H9 (cell line): ENCODE data around the gene FAM209A. TPM values are rescaled to one million over a fixed set of nuclear protein-coding genes. Genes with fewer than 3 reads are reported as not detected.
"Not testable (repeated sequence)": the region's sequence is repeated elsewhere in the genome, so short reads cannot be mapped to it uniquely, and the experiment has no call there.

Experiments used
- DNase-seq: peaks from one replicate; pipeline ENCODE4 v3.0.0-alpha.2; 2017
- H2AFZ ChIP-seq: one replicate; pipeline ENCODE4 v1.6.1; 2013; ENCODE audit warnings: mild to moderate bottlenecking, low read length, control low read depth, moderate library complexity
- H2AK5ac ChIP-seq: 2 replicates; pipeline ENCODE4 v1.6.1; 2013; ENCODE audit warnings: low read length, control low read depth, mixed read lengths; ENCODE audit not compliant: insufficient read length
- H2BK120ac ChIP-seq: one replicate; pipeline ENCODE4 v1.6.1; 2013; ENCODE audit warnings: low read depth, mild to moderate bottlenecking, low read length, control low read depth, inconsistent platforms; ENCODE audit not compliant: poor library complexity, severe bottlenecking
- H2BK12ac ChIP-seq: 2 replicates; pipeline ENCODE4 v1.6.1; 2013; ENCODE audit warnings: low read length, control low read depth, mixed read lengths, low read depth; ENCODE audit not compliant: insufficient read length
- H2BK15ac ChIP-seq: 2 replicates; pipeline ENCODE4 v1.6.1; 2013; ENCODE audit warnings: low read depth, low read length, control low read depth
- H2BK20ac ChIP-seq: one replicate; pipeline ENCODE4 v1.6.1; 2013; ENCODE audit warnings: low read depth, mild to moderate bottlenecking, low read length, control low read depth, inconsistent platforms; ENCODE audit not compliant: poor library complexity, severe bottlenecking
- H2BK5ac ChIP-seq: 2 replicates; pipeline ENCODE4 v1.6.1; 2013; ENCODE audit warnings: low read length, control low read depth, mixed read lengths; ENCODE audit not compliant: insufficient read length
- H3K14ac ChIP-seq: 2 replicates; pipeline ENCODE4 v1.6.1; 2013; ENCODE audit warnings: low read length, control low read depth; ENCODE audit not compliant: insufficient read depth
- H3K18ac ChIP-seq: 2 replicates; pipeline ENCODE4 v1.6.1; 2013; ENCODE audit warnings: low read depth, mild to moderate bottlenecking, mixed read lengths, low read length, control low read depth; ENCODE audit not compliant: insufficient read length
- H3K23ac ChIP-seq: 2 replicates; pipeline ENCODE4 v1.6.1; 2013; ENCODE audit warnings: low read length, control low read depth, mixed read lengths, low read depth; ENCODE audit not compliant: insufficient read length
- H3K23me2 ChIP-seq: 2 replicates; pipeline ENCODE4 v1.6.1; 2013; ENCODE audit warnings: low read depth, mild to moderate bottlenecking, mixed read lengths, low read length, control low read depth; ENCODE audit not compliant: insufficient read length, poor library complexity, severe bottlenecking
- H3K27ac ChIP-seq: 2 replicates; pipeline ENCODE4 v1.5.1; 2013; ENCODE audit warnings: low read length, control low read depth, mixed read lengths, low read depth; ENCODE audit not compliant: insufficient read length
- H3K27me3 ChIP-seq: 2 replicates; pipeline ENCODE4 v1.6.1; 2013; ENCODE audit warnings: low read length, control low read depth, inconsistent platforms; ENCODE audit not compliant: insufficient read depth
- H3K4ac ChIP-seq: 2 replicates; pipeline ENCODE4 v1.6.1; 2013; ENCODE audit warnings: low read depth, mild to moderate bottlenecking, control low read depth, inconsistent platforms, low read length, moderate library complexity
- H3K4me1 ChIP-seq: 2 replicates; pipeline ENCODE4 v1.6.1; 2013; ENCODE audit warnings: low read length, control low read depth, inconsistent platforms; ENCODE audit not compliant: insufficient read depth
- H3K4me2 ChIP-seq: 2 replicates; pipeline ENCODE4 v1.6.1; 2013; ENCODE audit warnings: low read length, control low read depth, mixed read lengths; ENCODE audit not compliant: insufficient read length, insufficient read depth
- H3K56ac ChIP-seq: 2 replicates; pipeline ENCODE4 v1.6.1; 2013; ENCODE audit warnings: low read depth, mild to moderate bottlenecking, mixed read lengths, low read length, control low read depth; ENCODE audit not compliant: insufficient read length
- H3K79me1 ChIP-seq: 2 replicates; pipeline ENCODE4 v1.6.1; 2013; ENCODE audit warnings: low read depth, mild to moderate bottlenecking, moderate library complexity, low read length, control low read depth, inconsistent platforms; ENCODE audit not compliant: insufficient read depth, poor library complexity, severe bottlenecking
- H3K79me2 ChIP-seq: 2 replicates; pipeline ENCODE4 v1.6.1; 2013; ENCODE audit warnings: low read length, control low read depth, inconsistent platforms; ENCODE audit not compliant: insufficient read depth
- H3K9ac ChIP-seq: 2 replicates; pipeline ENCODE4 v1.6.1; 2013; ENCODE audit warnings: low read length, control low read depth, mixed read lengths; ENCODE audit not compliant: insufficient read length; ENCODE audit errors: extremely low read depth
- H3K9me3 ChIP-seq: one replicate; pipeline ENCODE4 v1.6.1; 2013; ENCODE audit warnings: low read depth, low read length, inconsistent platforms; ENCODE audit not compliant: control insufficient read depth
- H3T11ph ChIP-seq: one replicate; pipeline ENCODE4 v1.6.1; 2013; ENCODE audit warnings: mild to moderate bottlenecking, low read length, control low read depth, inconsistent platforms
- H4K20me1 ChIP-seq: one replicate; pipeline ENCODE4 v1.6.1; 2013; ENCODE audit not compliant: control insufficient read depth, insufficient read length, insufficient read depth
- H4K5ac ChIP-seq: 2 replicates; pipeline ENCODE4 v1.6.1; 2013; ENCODE audit warnings: low read depth, mild to moderate bottlenecking, mixed read lengths, low read length, control low read depth; ENCODE audit not compliant: insufficient read length
- H4K8ac ChIP-seq: replicated peaks from 2 replicates; pipeline ENCODE4 v1.6.1; 2013; ENCODE audit warnings: low read length, control low read depth, mixed read lengths, low read depth; ENCODE audit not compliant: insufficient read length
- H4K91ac ChIP-seq: 2 replicates; pipeline ENCODE4 v1.6.1; 2013; ENCODE audit warnings: low read depth, mild to moderate bottlenecking, moderate library complexity, mixed read lengths, low read length, control low read depth; ENCODE audit not compliant: insufficient read length
- H3K27ac Mint-ChIP-seq, 3 experiments: 2 replicates in 2 of 3; 3 replicates in 1 of 3; pipeline ENCODE4 v1.8.0; 2020 to 2021; ENCODE audit warnings: mixed read lengths in 3 of 3, mild to moderate bottlenecking in 1 of 3, moderate library complexity in 1 of 3
- H3K27me3 Mint-ChIP-seq: 2 replicates; pipeline ENCODE4 v1.8.0; 2021; ENCODE audit warnings: low read depth, mild to moderate bottlenecking, moderate library complexity, mixed read lengths
- H3K36me3 Mint-ChIP-seq, 3 experiments: 2 replicates in 2 of 3; 3 replicates in 1 of 3; pipeline ENCODE4 v1.8.0; 2020 to 2021; ENCODE audit warnings: low read depth in 3 of 3, mixed read lengths in 3 of 3; ENCODE audit not compliant: insufficient read depth in 1 of 3
- H3K4me1 Mint-ChIP-seq, 2 experiments: 2 replicates each; pipeline ENCODE4 v1.8.0; 2020; ENCODE audit warnings: mixed read lengths in 2 of 2
- H3K4me3 Mint-ChIP-seq, 2 experiments: 2 replicates in 1 of 2; 3 replicates in 1 of 2; pipeline ENCODE4 v1.8.0; 2020 to 2021; ENCODE audit warnings: mild to moderate bottlenecking in 2 of 2, mixed read lengths in 2 of 2, moderate library complexity in 1 of 2
- H3K9me3 Mint-ChIP-seq, 2 experiments: 2 replicates in 1 of 2; 3 replicates in 1 of 2; pipeline ENCODE4 v1.8.0; 2020; ENCODE audit warnings: mild to moderate bottlenecking in 2 of 2, mixed read lengths in 2 of 2, moderate library complexity in 1 of 2
- CTCF ChIP-seq: fragments of 200-600 bp; sonication (generic); conservative IDR thresholded peaks from 3 replicates; pipeline ENCODE4 v1.8.0; 2021; ENCODE audit warnings: antibody characterized with exemption, mild to moderate bottlenecking
- WGBS: extraction: QIAGEN DNeasy Blood & Tissue Kit; methylation state at CpG from one replicate; pipeline ENCODE4 v1.1.7; 2013; ENCODE audit warnings: missing lambda C conversion rate, low lambda C conversion rate, mixed read lengths; ENCODE audit not compliant: insufficient read length; ENCODE audit errors: extremely low coverage; 5-methylcytosine and 5-hydroxymethylcytosine counted together
- total RNA-seq: library from RNA; stranded (reverse); gene quantifications from 2 replicates; pipeline ENCODE4 v1.2.1, GENCODE V29; 2021

The FAM209A gene
- total RNA-seq, 1 experiment from 2014 or later, result not detected

DNA sequence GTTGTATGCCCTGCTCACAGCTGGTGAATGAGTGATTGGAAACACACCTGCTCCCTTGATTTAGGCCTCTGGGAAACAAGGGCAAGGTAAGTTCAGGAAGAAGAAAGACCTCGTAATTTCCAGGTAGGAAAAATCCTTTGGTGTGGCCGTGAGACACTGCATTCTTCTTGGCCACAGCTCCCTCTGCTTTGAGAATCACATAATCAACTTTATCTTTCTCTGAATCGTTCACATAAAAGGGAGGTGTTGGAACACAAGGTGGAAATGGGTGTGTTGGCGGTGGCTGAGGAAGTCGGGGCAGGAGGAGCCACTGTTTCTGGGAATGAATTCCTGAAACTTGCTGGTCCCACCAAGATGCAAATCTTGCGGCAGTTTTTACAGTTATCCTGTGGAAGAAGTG, 34.4 kb downstream of the FAM209A start:
- Histone ChIP-seq H3K14ac (no peak overlapping the region), H3K4me1 (no peaks in the 10 kb centered on the region), H4K8ac (peak overlapping the region; percentile 9), H2BK12ac (no peak overlapping the region), H3K18ac (no peak overlapping the region), H2BK20ac (no peak overlapping the region), H3K9me3 (no peaks in the 10 kb centered on the region), H3K27ac (no peak overlapping the region), H3K9ac (no peak overlapping the region), H4K5ac (no peak overlapping the region), H2AK5ac (no peak overlapping the region), H3T11ph (no peak overlapping the region), H3K4ac (no peak overlapping the region), H3K27me3 (no peaks in the 10 kb centered on the region), H3K56ac (no peak overlapping the region), H2BK120ac (no peak overlapping the region), H2AFZ (no peak overlapping the region), H3K4me2 (no peak overlapping the region), H2BK15ac (no peak overlapping the region), H3K23me2 (no peaks in the 10 kb centered on the region), H2BK5ac (no peak overlapping the region), H4K91ac (no peak overlapping the region), H4K20me1 (no peaks in the 10 kb centered on the region), H3K23ac (no peak overlapping the region), H3K79me1 (no peaks in the 10 kb centered on the region), H3K79me2 (no peaks in the 10 kb centered on the region)
- DNase-seq, result no peak
- H3K4me1 Mint-ChIP-seq, result peaks cover 7% of the 10 kb centered on the region in 2 experiments
- WGBS, result no CpG with 5 or more reads among the region's 6 CpGs
- H3K27me3 Mint-ChIP-seq, result no peaks in the 10 kb centered on the region
- no peak overlapping the region for H3K27ac Mint-ChIP-seq
- no peaks in the 10 kb centered on the region for H3K36me3 Mint-ChIP-seq
- H3K9me3 Mint-ChIP-seq, result no peaks in the 10 kb centered on the region
- no peak overlapping the region for H3K4me3 Mint-ChIP-seq
- TF ChIP-seq CTCF, result no peak

DNA sequence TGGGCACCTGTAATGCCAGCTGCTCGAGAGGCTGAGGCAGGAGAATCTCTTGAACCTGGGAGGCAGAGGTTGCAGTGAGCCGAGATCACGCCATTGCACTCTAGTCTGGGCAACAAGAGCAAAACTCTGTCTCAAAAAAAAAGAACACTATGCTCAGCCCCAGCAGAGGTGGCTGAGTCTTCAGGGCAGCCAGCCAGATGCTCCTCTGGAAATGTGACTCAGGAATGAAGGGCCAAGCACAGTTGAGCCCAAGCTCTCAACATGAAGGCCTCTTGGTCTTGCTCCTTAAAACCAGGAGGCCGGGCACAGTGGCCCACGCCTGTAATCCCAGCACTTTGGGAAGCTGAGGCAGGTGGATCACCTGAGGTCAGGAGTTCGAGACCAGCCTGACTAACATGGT, 40.0 kb downstream of the FAM209A start:
- not testable (repeated sequence) for H2BK5ac ChIP-seq, H4K91ac ChIP-seq, H3K18ac ChIP-seq, H3K4me1 ChIP-seq, H3K4ac ChIP-seq, H3K27ac ChIP-seq, H3K27ac Mint-ChIP-seq, H3K79me1 ChIP-seq, H3T11ph ChIP-seq, H3K79me2 ChIP-seq, H2AK5ac ChIP-seq, DNase-seq, H3K4me2 ChIP-seq, H3K4me1 Mint-ChIP-seq, H3K23ac ChIP-seq, H4K20me1 ChIP-seq, H2BK12ac ChIP-seq, H3K9me3 ChIP-seq, H2BK15ac ChIP-seq, H2BK120ac ChIP-seq, H4K5ac ChIP-seq, H2BK20ac ChIP-seq, H3K36me3 Mint-ChIP-seq, H3K56ac ChIP-seq, H3K14ac ChIP-seq, H3K4me3 Mint-ChIP-seq, H3K9me3 Mint-ChIP-seq, H4K8ac ChIP-seq, H3K27me3 ChIP-seq, H3K9ac ChIP-seq, H2AFZ ChIP-seq, H3K23me2 ChIP-seq, H3K27me3 Mint-ChIP-seq
- WGBS, result no CpG with 5 or more reads among the region's 6 CpGs
